T-helper 2 cell treated with Interferon-gamma antibody and Interleukin-4, amounts not matched to agents 5 μg/mL and 100 μg/mL, for 36 hours (primary cell): ENCODE measurements around the gene CREB3L4.
A peak's percentile ranks its signal among the peaks of the same experiment; 100 is the strongest.

Experiments
- DNase-seq: peaks from one replicate; pipeline ENCODE4 v3.0.0; 2021; ENCODE audit warnings: low spot score
- H3K27ac Mint-ChIP-seq: one replicate; pipeline ENCODE4 v1.8.0; 2021; ENCODE audit warnings: mild to moderate bottlenecking, mixed read lengths
- H3K27me3 Mint-ChIP-seq: one replicate; pipeline ENCODE4 v1.8.0; 2021; ENCODE audit warnings: low read depth, mixed read lengths
- H3K36me3 Mint-ChIP-seq: one replicate; pipeline ENCODE4 v1.8.0; 2021; ENCODE audit warnings: low read depth, mixed read lengths
- H3K4me1 Mint-ChIP-seq: one replicate; pipeline ENCODE4 v1.8.0; 2021; ENCODE audit warnings: low read depth, mixed read lengths
- H3K4me3 Mint-ChIP-seq: one replicate; pipeline ENCODE4 v1.8.0; 2022; ENCODE audit warnings: mild to moderate bottlenecking, moderate library complexity, mixed read lengths
- H3K9me3 Mint-ChIP-seq: one replicate; pipeline ENCODE4 v1.8.0; 2021; ENCODE audit warnings: mixed read lengths

The CREB3L4 gene

DNA sequence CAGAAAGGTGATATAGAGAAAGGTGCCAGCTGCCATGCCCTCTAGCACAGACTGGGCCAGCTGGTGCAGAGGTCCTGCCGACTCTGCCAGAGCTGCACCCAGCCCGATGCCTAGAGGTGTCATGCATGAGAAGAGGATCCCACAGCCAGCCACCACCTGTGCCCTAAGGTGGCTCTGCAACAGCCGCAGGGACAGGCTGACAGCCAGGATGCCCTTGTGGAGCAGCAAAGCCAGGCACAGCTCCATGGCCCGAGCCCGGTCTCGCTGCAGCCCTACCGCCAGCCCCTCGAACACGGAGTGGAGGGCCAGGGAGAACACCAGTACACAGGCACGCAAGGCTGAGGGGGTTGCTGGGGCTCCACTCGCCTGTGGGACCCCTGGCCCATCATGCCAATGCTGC is 7.5 kb upstream of the CREB3L4 start:
- H3K27me3 Mint-ChIP-seq: no peaks in the 10 kb centered on the region
- H3K36me3 Mint-ChIP-seq: peaks cover 18% of the 10 kb centered on the region
- H3K4me3 Mint-ChIP-seq: no peak overlapping the region
- peak overlapping the region; percentile 59 for H3K27ac Mint-ChIP-seq
- no peak for DNase-seq
- no peaks in the 10 kb centered on the region for H3K9me3 Mint-ChIP-seq
- peaks cover 45% of the 10 kb centered on the region for H3K4me1 Mint-ChIP-seq

DNA sequence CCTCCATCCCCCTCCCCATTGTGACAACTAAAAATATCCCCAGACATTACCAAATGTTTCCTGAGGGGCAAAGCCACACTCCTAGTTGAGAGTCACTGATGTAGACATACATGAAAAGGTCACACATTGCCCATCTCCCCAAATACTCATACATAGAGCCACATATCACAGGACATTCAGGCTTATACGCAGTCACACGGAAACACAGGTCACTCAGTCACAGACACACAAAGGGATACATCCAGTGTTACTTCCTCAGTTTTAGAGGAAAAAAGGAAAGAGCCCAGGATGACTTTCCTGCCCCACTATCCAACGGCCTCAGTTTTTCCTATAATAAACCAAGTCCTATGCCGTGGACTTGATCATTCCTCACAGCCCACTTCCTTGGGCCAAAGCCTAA is 6.3 kb upstream of the CREB3L4 start:
- Mint-ChIP-seq H3K4me1 (peaks cover 44% of the 10 kb centered on the region), H3K27ac (peak overlapping the region; percentile 11), H3K27me3 (no peaks in the 10 kb centered on the region), H3K4me3 (peak overlapping the region; percentile 83), H3K9me3 (no peaks in the 10 kb centered on the region), H3K36me3 (peaks cover 20% of the 10 kb centered on the region)
- no peak for DNase-seq

DNA sequence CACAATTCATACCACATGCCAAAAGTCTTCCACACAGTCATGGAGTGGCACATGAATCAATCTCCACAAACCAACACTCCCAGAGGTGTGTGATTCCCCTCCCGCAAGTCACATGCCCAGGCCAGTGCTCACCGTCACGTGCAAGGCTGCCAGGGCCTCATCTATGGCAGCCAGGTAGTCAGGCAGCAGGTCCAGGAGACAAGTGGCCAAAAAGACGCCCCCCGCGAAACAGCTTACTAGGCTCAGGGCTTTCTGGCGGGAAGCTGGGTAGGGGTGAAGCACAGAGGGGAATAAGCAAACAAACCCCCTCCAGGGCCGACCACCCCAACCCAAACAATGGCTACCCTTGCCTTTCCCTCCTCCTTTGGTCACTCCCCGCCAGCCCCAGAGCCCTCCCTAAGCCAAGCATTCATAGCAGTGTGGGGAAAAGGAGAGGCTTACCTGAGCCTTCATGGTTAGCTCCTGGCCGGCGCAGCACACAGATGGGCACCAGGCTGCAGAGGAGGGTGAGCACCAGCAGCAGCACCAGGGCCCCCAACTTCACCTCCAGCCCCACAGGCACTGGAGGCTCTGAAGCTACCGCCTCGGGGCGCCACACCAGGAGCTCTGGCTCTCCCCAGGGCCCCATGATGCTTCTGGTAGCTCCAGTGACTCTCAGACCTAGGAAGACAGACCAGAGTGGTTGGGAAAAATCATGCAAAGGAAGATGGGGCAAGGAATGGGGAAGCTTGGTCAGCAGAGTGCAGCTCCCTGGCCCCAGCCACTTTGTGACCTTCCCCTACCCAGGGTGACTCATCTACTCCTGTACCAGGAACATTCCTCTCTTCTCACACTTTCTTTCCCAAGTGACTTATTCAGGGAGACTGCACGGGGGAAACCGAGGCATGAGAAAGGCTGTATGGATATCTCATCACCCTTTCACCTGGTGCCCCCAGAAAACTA is 5.3 kb upstream of the CREB3L4 start:
- Mint-ChIP-seq H3K27ac (peak overlapping the region; percentile 27), H3K4me3 (peak overlapping the region; percentile 83), H3K4me1 (peaks cover 42% of the 10 kb centered on the region), H3K36me3 (peaks cover 19% of the 10 kb centered on the region), H3K27me3 (no peaks in the 10 kb centered on the region), H3K9me3 (no peaks in the 10 kb centered on the region)
- no peak for DNase-seq

DNA sequence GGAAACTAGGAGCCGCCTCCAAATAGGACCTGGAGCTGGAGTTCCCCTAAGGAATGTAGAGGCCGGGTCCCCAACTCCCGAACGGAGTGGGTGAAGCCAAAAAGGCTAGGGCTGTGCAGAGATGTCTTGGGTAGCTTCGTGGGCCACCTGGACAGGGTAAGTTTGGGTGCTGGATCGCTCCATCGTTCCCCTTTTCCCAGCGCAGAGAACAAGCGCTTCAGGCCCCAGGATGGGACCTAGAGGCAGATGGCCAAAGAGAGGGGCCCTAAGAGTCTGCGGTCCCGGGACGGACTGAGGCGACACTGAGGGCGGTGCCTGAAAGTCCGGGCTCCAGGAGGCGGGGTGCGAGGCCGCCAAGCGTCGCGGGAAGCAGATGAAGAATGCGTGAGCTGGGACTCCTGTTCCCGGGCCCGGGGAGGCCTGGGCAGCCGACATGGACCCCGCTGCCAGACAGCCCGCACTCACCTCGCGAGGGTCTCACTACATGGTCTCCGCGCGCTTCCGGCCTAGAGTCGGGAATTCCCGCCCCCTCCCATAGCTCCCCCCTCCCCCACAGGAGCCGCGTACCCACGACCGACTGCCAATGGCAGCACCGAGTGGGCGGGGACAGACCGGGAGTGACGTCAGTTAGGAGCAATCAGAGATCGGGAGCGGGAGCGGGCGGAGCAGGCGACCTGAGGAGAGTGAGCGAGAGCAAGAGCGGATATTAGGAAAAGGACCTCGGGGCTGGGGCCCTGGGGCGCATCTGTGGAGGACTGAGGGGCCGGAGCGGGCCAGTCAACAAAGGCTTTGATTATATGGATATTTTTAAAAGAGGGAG is 4.5 kb upstream of the CREB3L4 start, which contains the start of gene SLC39A1:
SLC39A1 (minus strand) TSS at position 508 of the 820 bp plus-strand sequence. CDS start 822 bp downstream, outside the sequence.
- Mint-ChIP-seq H3K9me3 (no peaks in the 10 kb centered on the region), H3K36me3 (peaks cover 19% of the 10 kb centered on the region), H3K27ac (peak within 1 kb of the TSS; percentile 87), H3K4me3 (peak within 1 kb of the TSS; percentile 83), H3K4me1 (peaks cover 47% of the 10 kb centered on the region), H3K27me3 (no peaks in the 10 kb centered on the region)
- peak; percentile 94 for DNase-seq

DNA sequence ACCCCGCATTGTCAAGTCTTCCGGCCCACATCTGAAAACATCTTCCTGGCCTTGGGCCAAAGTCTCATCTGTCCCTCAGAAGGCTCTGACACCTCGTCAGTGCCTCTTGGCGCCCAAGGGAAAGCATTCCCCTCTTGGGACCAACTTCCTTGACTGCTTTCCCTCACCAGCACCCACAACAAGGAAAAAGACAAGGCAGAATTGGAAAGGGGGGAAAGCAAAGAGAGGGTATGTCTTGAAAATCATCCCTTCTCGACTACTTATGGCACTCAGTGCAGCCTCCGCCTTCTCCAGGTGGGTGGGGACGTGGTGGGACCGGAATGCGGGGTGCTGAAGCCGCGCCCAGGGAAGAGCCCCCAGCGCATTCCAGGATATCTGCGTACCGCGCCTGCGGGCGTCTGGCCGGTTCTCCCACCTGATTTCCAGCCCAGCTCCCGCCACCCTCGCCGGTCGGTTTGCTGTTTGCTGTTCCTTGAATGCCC is 3.8 kb upstream of the CREB3L4 start:
- no peak for DNase-seq
- Mint-ChIP-seq H3K27me3 (no peaks in the 10 kb centered on the region), H3K36me3 (peaks cover 17% of the 10 kb centered on the region), H3K4me1 (peaks cover 48% of the 10 kb centered on the region), H3K27ac (peak overlapping the region; percentile 87), H3K9me3 (no peaks in the 10 kb centered on the region), H3K4me3 (peak overlapping the region; percentile 83)

DNA sequence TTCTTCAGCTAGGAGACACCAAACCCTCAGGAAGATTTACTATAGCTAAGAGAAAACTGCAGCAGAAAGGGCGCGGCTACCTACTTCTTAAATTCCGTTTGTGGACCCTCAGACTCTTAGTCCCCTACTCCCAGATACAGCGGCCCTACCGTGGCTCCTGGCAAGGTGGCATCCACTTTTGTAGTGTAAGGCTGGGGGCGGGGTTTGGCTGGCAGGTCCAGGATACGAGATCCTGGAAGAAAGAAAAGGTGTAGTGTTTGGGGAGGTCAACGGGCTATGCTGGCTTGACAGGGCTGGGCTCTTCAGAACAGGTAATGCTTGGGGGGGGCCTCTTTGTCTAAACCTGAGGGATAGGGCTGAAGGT is 280 bp downstream of the CREB3L4 start:
- peaks cover 18% of the 10 kb centered on the region for H3K36me3 Mint-ChIP-seq
- peak overlapping the region; percentile 90 for H3K4me3 Mint-ChIP-seq
- peak overlapping the region; percentile 88 for H3K27ac Mint-ChIP-seq
- DNase-seq: no peak
- no peaks in the 10 kb centered on the region for H3K9me3 Mint-ChIP-seq
- no peaks in the 10 kb centered on the region for H3K27me3 Mint-ChIP-seq
- H3K4me1 Mint-ChIP-seq: peaks cover 52% of the 10 kb centered on the region

DNA sequence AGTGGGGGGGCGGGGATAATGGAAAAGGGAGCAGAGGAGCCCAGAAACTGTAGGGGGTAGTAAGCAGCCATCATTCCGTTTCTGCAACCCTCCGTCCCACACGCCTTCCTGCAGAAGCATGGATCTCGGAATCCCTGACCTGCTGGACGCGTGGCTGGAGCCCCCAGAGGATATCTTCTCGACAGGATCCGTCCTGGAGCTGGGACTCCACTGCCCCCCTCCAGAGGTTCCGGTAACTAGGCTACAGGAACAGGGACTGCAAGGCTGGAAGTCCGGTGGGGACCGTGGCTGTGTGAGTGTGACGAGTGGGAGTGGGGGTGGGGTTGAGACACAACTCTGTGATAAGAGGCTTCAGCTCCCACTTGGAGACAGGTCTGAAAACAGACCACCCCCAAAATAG is 706 bp downstream of the CREB3L4 start:
- Mint-ChIP-seq H3K27ac (peak overlapping the region; percentile 88), H3K27me3 (no peaks in the 10 kb centered on the region), H3K4me1 (peaks cover 52% of the 10 kb centered on the region), H3K4me3 (peak overlapping the region; percentile 90), H3K36me3 (peaks cover 19% of the 10 kb centered on the region), H3K9me3 (no peaks in the 10 kb centered on the region)
- no peak for DNase-seq

DNA sequence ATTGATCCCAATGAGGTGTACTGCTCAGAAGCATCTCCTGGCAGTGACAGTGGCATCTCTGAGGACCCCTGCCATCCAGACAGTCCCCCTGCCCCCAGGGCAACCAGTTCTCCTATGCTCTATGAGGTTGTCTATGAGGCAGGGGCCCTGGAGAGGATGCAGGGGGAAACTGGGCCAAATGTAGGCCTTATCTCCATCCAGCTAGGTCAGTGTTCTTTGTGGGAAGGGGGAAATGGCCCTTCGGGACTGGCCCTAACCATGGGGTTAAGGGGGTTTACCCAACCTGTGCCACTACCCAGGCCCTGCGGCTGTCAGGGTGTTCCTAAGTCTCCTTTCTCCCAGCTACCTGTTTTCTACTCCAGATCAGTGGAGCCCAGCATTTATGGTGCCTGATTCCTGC is 1.3 kb downstream of the CREB3L4 start:
- H3K36me3 Mint-ChIP-seq: peaks cover 22% of the 10 kb centered on the region
- peaks cover 48% of the 10 kb centered on the region for H3K4me1 Mint-ChIP-seq

DNA sequence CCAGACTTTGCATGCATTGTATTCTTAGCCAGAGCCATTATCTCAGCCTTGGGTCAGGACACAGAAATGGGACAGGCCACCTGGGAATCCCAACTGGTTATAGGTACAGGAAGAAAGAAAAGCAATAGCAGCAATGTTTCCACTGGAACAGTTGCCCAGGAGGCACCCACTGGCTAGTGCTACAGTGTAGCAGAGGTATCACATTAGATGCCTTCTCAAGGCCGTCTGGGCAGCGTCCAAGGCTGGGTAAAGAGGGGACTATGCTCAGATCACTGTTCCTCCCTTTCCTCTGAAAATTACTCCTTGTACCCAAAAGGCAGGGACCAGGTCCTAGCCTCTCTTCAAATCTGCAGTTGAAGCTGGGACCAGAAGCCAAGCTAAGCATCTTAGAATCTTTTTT is 2.6 kb downstream of the CREB3L4 start:
- peaks cover 32% of the 10 kb centered on the region for H3K36me3 Mint-ChIP-seq
- H3K4me1 Mint-ChIP-seq: peaks cover 52% of the 10 kb centered on the region
- no peak overlapping the region for H3K4me3 Mint-ChIP-seq
- no peak for DNase-seq
- H3K9me3 Mint-ChIP-seq: no peaks in the 10 kb centered on the region
- H3K27ac Mint-ChIP-seq: peak overlapping the region; percentile 20
- no peaks in the 10 kb centered on the region for H3K27me3 Mint-ChIP-seq

More for the DNA sequence above, 1.3 kb downstream of the CREB3L4 start:
- Mint-ChIP-seq H3K4me3 (peak overlapping the region; percentile 90), H3K27ac (peak overlapping the region; percentile 65), H3K9me3 (no peaks in the 10 kb centered on the region), H3K27me3 (no peaks in the 10 kb centered on the region)
- DNase-seq: no peak

DNA sequence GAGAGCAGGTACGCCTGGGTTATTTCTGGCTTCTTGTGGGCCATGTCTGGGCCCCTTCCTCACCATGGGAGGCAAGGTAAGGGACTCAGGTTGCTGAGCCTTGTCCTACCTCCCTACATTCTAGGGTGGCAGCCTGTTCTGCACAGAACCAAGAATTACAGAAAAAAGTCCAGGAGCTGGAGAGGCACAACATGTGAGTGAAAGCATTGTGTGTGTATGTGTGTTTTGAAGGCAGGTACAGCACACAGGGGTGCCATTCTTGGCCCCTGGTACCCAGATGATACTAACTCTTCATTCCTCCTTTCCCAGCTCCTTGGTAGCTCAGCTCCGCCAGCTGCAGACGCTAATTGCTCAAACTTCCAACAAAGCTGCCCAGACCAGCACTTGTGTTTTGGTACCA is 5.4 kb downstream of the CREB3L4 start:
- Mint-ChIP-seq H3K9me3 (no peaks in the 10 kb centered on the region), H3K4me3 (no peak overlapping the region), H3K27me3 (no peaks in the 10 kb centered on the region), H3K4me1 (peaks cover 48% of the 10 kb centered on the region), H3K27ac (no peak overlapping the region), H3K36me3 (peaks cover 43% of the 10 kb centered on the region)
- no peak for DNase-seq

DNA sequence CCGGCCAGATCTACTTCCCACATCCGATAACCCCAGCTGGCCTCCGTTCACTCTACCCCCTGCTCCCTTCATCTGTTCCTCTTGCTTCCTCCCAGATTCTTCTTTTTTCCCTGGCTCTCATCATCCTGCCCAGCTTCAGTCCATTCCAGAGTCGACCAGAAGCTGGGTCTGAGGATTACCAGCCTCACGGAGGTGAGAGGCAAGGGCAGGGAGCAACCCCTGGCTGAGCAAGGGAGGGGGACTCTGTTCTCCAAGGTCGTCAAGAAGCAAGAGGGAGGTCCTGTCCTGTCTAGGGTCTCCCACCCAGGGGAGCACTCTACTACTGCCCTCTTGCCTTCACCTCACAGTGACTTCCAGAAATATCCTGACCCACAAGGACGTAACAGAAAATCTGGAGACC is 5.8 kb downstream of the CREB3L4 start:
- DNase-seq: no peak
- Mint-ChIP-seq H3K27me3 (no peaks in the 10 kb centered on the region), H3K9me3 (no peaks in the 10 kb centered on the region), H3K27ac (no peak overlapping the region), H3K4me3 (no peak overlapping the region), H3K36me3 (peaks cover 43% of the 10 kb centered on the region), H3K4me1 (peaks cover 46% of the 10 kb centered on the region)

DNA sequence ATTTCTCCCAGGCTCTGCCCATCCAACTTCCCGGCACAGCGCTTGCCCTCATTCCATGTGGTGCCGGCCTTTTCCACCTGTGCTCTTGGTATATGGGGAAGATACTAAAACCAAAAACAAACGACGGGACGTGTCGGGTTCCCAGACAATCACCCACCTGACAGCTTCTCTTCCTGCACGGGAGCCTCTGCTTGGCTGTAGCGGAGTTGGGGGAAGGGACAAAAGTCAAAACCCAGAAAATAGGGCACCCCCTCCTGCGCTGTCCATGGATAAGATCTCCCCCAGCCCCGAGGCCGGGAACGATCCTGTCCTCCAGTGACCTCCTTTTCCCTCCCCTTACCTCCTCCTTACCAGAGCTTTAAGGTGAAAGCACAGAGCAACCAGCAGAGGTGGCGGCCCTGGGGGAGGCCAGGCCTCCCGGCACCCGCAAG is 9.1 kb downstream of the CREB3L4 start:
- H3K9me3 Mint-ChIP-seq: no peaks in the 10 kb centered on the region
- peaks cover 39% of the 10 kb centered on the region for H3K4me1 Mint-ChIP-seq
- DNase-seq: no peak
- H3K27ac Mint-ChIP-seq: peak overlapping the region; percentile 95
- H3K36me3 Mint-ChIP-seq: peaks cover 43% of the 10 kb centered on the region
- no peaks in the 10 kb centered on the region for H3K27me3 Mint-ChIP-seq
- peak overlapping the region; percentile 95 for H3K4me3 Mint-ChIP-seq

DNA sequence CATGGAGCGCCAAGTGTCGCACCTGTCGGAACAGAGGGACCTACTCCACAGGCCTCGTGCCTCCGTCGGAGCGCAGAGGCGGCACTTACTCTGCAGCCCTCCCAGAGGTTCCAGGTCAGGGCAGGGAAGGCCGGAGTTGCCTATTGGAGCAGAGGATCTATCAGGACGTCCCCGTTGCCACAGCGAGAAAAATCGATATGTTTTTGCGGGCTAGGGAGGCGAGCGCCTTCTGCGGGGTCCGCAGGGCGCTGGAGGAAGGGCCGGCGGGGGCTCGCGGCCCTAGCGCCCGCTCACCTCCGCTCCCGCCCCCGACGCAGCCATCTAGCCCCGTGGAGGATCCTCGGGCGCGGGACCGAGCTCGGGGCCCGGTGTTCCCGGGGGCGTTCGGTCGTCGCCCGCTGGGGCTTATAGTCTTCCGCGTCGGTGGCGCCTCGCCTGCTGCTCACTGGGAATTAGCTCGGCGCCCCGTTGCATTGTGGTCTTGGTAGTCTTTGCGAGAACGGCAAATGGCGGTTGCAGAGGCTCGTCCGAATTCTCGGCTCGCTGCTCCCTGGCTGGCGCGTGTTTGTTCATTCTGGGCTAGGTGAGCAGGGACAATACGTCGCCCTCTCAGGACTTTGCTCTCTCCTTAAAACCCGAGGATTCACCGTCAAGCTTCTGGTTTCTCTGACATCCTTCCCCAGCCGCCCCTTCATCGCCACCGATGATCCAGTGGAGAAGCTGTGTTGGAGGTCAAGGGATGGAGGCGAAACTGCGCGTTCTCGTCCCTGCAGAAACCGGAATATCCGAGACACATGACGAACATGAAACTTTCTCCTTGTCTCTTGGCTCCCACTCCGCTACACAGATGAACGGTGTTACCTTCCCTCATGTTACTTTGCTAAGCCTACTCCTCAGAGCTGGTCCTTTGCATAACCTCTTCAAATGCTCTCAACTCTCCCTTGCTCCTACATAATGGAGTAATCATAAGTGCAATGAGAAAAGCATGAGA is 9.8 kb downstream of the CREB3L4 start, which contains the start of gene JTB:
JTB (minus strand) TSS at position 425 of the 991 bp plus-strand sequence; CDS start at position 3, 422 bp downstream.
- H3K27me3 Mint-ChIP-seq: no peaks in the 10 kb centered on the region
- peak within 1 kb of the TSS; percentile 96 for H3K4me3 Mint-ChIP-seq
- peak within 1 kb of the TSS; percentile 95 for H3K27ac Mint-ChIP-seq
- peaks cover 36% of the 10 kb centered on the region for H3K36me3 Mint-ChIP-seq
- no peaks in the 10 kb centered on the region for H3K9me3 Mint-ChIP-seq
- peak; percentile 86 for DNase-seq
- peaks cover 32% of the 10 kb centered on the region for H3K4me1 Mint-ChIP-seq
